ENCODE results near the gene EFCAB7. TPM values are rescaled to one million over a fixed set of nuclear protein-coding genes. Genes with fewer than 3 reads are reported as not detected.
A peak's percentile ranks its signal among the peaks of the same experiment; 100 is the strongest.

The EFCAB7 gene
- total RNA-seq, 1 experiment from 2014 or later = 3.0 TPM

DNA sequence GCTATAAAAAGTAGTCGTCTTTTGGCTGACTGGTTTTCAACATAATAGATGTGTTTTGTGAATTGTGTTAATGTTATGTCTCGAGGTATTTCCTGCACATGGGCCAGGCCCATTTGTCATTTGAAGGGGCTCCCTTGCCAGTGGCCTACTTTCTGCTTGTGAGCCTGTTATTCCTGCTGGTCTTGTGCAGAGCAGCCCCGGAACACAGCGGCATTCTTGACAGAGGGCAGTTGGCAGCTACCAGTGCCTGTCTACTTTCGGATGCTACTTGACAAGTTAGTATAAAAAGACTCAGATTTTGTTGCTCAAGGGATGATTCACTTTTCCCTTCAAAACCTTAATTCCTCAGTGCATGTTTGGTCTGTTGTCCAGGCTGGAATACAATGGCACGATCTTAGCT lies 98.4 kb downstream of the EFCAB7 start:
- Histone ChIP-seq H2BK15ac (ENCODE audit: low read depth, low read length) (no peak overlapping the region), H2AK5ac (ENCODE audit: insufficient read length, low read length) (no peak overlapping the region), H2BK120ac (ENCODE audit: low read depth, low read length, poor library complexity, severe bottlenecking) (no peak overlapping the region), H3K23me2 (ENCODE audit: insufficient read length, low read depth, low read length, poor library complexity, severe bottlenecking) (no peaks in the 10 kb centered on the region), H3K79me2 (ENCODE audit: insufficient read depth, low read length) (no peaks in the 10 kb centered on the region), H3K4ac (ENCODE audit: low read depth, low read length) (no peak overlapping the region), H4K20me1 (ENCODE audit: control insufficient read depth, insufficient read depth, insufficient read length) (no peaks in the 10 kb centered on the region), H3K23ac (ENCODE audit: insufficient read length, low read depth, low read length) (no peak overlapping the region), H2BK12ac (ENCODE audit: insufficient read length, low read depth, low read length) (no peak overlapping the region), H2BK20ac (ENCODE audit: low read depth, low read length, poor library complexity, severe bottlenecking) (no peak overlapping the region), H3K4me2 (ENCODE audit: insufficient read depth, insufficient read length, low read length) (no peak overlapping the region), H3K27ac (ENCODE audit: insufficient read length, low read depth, low read length) (no peak overlapping the region), H4K8ac (replicated peaks; ENCODE audit: insufficient read length, low read depth, low read length) (no peak overlapping the region), H3K14ac (ENCODE audit: insufficient read depth, low read length) (no peak overlapping the region), H3K9me3 (ENCODE audit: control insufficient read depth, low read depth, low read length) (no peaks in the 10 kb centered on the region), H3T11ph (ENCODE audit: low read length) (no peak overlapping the region), H3K9ac (ENCODE audit: extremely low read depth, insufficient read length, low read length) (no peak overlapping the region), H2BK5ac (ENCODE audit: insufficient read length, low read length) (no peak overlapping the region), H3K27me3 (ENCODE audit: insufficient read depth, low read length) (no peaks in the 10 kb centered on the region), H3K79me1 (ENCODE audit: insufficient read depth, low read depth, low read length, poor library complexity, severe bottlenecking) (no peaks in the 10 kb centered on the region), H3K4me1 (ENCODE audit: insufficient read depth, low read length) (no peaks in the 10 kb centered on the region), H2AFZ (ENCODE audit: low read length) (no peak overlapping the region), H3K56ac (ENCODE audit: insufficient read length, low read depth, low read length) (no peak overlapping the region), H4K91ac (ENCODE audit: insufficient read length, low read depth, low read length) (no peak overlapping the region), H4K5ac (ENCODE audit: insufficient read length, low read depth, low read length) (no peak overlapping the region), H3K18ac (ENCODE audit: insufficient read length, low read depth, low read length) (no peak overlapping the region)
- Mint-ChIP-seq H3K4me1 (peaks cover 24 to 32% of the 10 kb centered on the region in 2 experiments), H3K27ac (peak overlapping the region in 1 of 3 experiments; percentile 52; a peak in 1 of 7 replicates), H3K27me3 (ENCODE audit: low read depth) (no peaks in the 10 kb centered on the region), H3K36me3 (ENCODE audit: insufficient read depth in 1 of 3, low read depth in 3 of 3) (no peaks in the 10 kb centered on the region; a peak in 1 of 7 replicates), H3K9me3 (no peaks in the 10 kb centered on the region), H3K4me3 (no peak overlapping the region)
- DNase-seq = no peak
- no CpG with 5 or more reads among the region's 6 CpGs for WGBS (ENCODE audit: extremely low coverage, insufficient read length, low lambda C conversion rate)
- TF ChIP-seq, protein P1, sequence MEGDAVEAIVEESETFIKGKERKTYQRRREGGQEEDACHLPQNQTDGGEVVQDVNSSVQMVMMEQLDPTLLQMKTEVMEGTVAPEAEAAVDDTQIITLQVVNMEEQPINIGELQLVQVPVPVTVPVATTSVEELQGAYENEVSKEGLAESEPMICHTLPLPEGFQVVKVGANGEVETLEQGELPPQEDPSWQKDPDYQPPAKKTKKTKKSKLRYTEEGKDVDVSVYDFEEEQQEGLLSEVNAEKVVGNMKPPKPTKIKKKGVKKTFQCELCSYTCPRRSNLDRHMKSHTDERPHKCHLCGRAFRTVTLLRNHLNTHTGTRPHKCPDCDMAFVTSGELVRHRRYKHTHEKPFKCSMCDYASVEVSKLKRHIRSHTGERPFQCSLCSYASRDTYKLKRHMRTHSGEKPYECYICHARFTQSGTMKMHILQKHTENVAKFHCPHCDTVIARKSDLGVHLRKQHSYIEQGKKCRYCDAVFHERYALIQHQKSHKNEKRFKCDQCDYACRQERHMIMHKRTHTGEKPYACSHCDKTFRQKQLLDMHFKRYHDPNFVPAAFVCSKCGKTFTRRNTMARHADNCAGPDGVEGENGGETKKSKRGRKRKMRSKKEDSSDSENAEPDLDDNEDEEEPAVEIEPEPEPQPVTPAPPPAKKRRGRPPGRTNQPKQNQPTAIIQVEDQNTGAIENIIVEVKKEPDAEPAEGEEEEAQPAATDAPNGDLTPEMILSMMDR (conservative IDR thresholded peaks at IDR 0.05) = no peak

Other genes with a start within 250 kb of the EFCAB7 start
- gene FOXD3, start 201.0 kb upstream of the EFCAB7 start, total RNA-seq (2021) = 25.8 and 26.1 TPM in 2 replicates
- gene ALG6, start 155.9 kb upstream of the EFCAB7 start, total RNA-seq (2021) = 21.4 and 21.9 TPM in 2 replicates
- gene ITGB3BP, start 300 bp upstream of the EFCAB7 start, total RNA-seq (2021) = 46.6 and 47.2 TPM in 2 replicates
- gene PGM1, start 69.9 kb downstream of the EFCAB7 start, total RNA-seq (2021) = 56.4 and 58.5 TPM in 2 replicates